ENCODE measurements around the gene ELOVL6.
"Not testable (repeated sequence)": the region's sequence is repeated elsewhere in the genome, so short reads cannot be mapped to it uniquely, and the experiment has no call there.

Gene ELOVL6

GRCh38 chr4:110164251-110164650, 34.2 kb downstream of the ELOVL6 start:
- Histone ChIP-seq H3K9me3 (ENCODE audit: control insufficient read depth, low read length) (no peaks in the 10 kb centered on the region), H3K27me3 (ENCODE audit: control insufficient read depth, insufficient read depth, low read length, poor library complexity, severe bottlenecking) (no peaks in the 10 kb centered on the region), H3K36me3 (ENCODE audit: control insufficient read depth, insufficient read depth, low read length) (no peaks in the 10 kb centered on the region), H3K27ac (ENCODE audit: insufficient read depth, low read depth, low read length, poor library complexity, severe bottlenecking) (no peak overlapping the region), H3K4me1 (ENCODE audit: control insufficient read depth, insufficient read depth, low read length) (no peaks in the 10 kb centered on the region), H3K4me3 (ENCODE audit: insufficient read depth, low read depth, low read length) (no peak overlapping the region)
- WGBS, 2 experiments = 90 to 93% methylated on average over 5 of the region's 5 CpGs

GRCh38 chr4:110163327-110164069, 34.9 kb downstream of the ELOVL6 start:
- Histone ChIP-seq H3K27ac (ENCODE audit: insufficient read depth, low read depth, low read length, poor library complexity, severe bottlenecking) (no peak overlapping the region), H3K9me3 (ENCODE audit: control insufficient read depth, low read length) (no peaks in the 10 kb centered on the region), H3K4me3 (ENCODE audit: insufficient read depth, low read depth, low read length) (no peak overlapping the region), H3K36me3 (ENCODE audit: control insufficient read depth, insufficient read depth, low read length) (no peaks in the 10 kb centered on the region), H3K4me1 (ENCODE audit: control insufficient read depth, insufficient read depth, low read length) (no peaks in the 10 kb centered on the region), H3K27me3 (ENCODE audit: control insufficient read depth, insufficient read depth, low read length, poor library complexity, severe bottlenecking) (no peaks in the 10 kb centered on the region)
- WGBS, 2 experiments = 94 to 98% methylated on average over 3 to 4 of the region's 4 CpGs

- Histone ChIP-seq H3K36me3 (ENCODE audit: control insufficient read depth, insufficient read depth, low read length) (no peaks in the 10 kb centered on the region), H3K4me3 (ENCODE audit: insufficient read depth, low read depth, low read length) (no peak overlapping the region), H3K27me3 (ENCODE audit: control insufficient read depth, insufficient read depth, low read length, poor library complexity, severe bottlenecking) (no peaks in the 10 kb centered on the region), H3K27ac (ENCODE audit: insufficient read depth, low read depth, low read length, poor library complexity, severe bottlenecking) (no peak overlapping the region), H3K4me1 (ENCODE audit: control insufficient read depth, insufficient read depth, low read length) (peaks cover 4% of the 10 kb centered on the region), H3K9me3 (ENCODE audit: control insufficient read depth, low read length) (no peaks in the 10 kb centered on the region)
Observed at GRCh38 chr4:110160618-110161017, 37.8 kb downstream of the ELOVL6 start.

- H3K27me3 ChIP-seq (ENCODE audit: control insufficient read depth, insufficient read depth, low read length, poor library complexity, severe bottlenecking) = no peaks in the 10 kb centered on the region
- H3K9me3 ChIP-seq (ENCODE audit: control insufficient read depth, low read length) = no peaks in the 10 kb centered on the region
- WGBS, 2 experiments = 94 to 100% methylated on average over 3 to 4 of the region's 4 CpGs
- H3K27ac ChIP-seq (ENCODE audit: insufficient read depth, low read depth, low read length, poor library complexity, severe bottlenecking) = no peak overlapping the region
- H3K4me1 ChIP-seq (ENCODE audit: control insufficient read depth, insufficient read depth, low read length) = peaks cover 4% of the 10 kb centered on the region
- no peaks in the 10 kb centered on the region for H3K36me3 ChIP-seq (ENCODE audit: control insufficient read depth, insufficient read depth, low read length)
- no peak overlapping the region for H3K4me3 ChIP-seq (ENCODE audit: insufficient read depth, low read depth, low read length)
Observed at GRCh38 chr4:110159541-110159940, 38.9 kb downstream of the ELOVL6 start.

DNA sequence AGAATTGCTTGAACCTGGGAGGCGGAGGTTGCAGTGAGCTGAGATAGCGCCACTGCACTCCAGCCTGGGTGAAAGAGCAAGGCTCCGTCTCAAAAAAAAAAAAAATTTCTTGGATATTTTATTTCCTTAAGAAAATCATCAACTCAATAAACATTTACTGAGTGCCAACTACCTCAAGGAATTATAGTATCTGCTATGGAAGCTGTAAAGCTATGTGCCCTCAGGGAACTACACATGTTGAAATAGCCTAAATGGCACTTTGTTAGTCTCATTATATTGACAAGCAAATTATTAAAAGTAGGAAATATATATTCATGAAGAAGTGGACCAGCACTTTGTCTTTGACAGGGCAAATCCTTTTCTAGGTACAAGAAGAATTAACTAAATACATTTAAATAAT, 40.8 kb downstream of the ELOVL6 start:
- H3K4me1 ChIP-seq (ENCODE audit: control insufficient read depth, insufficient read depth, low read length) = peaks cover 4% of the 10 kb centered on the region
- no peak overlapping the region for H3K4me3 ChIP-seq (ENCODE audit: insufficient read depth, low read depth, low read length)
- no peaks in the 10 kb centered on the region for H3K27me3 ChIP-seq (ENCODE audit: control insufficient read depth, insufficient read depth, low read length, poor library complexity, severe bottlenecking)
- no peaks in the 10 kb centered on the region for H3K36me3 ChIP-seq (ENCODE audit: control insufficient read depth, insufficient read depth, low read length)
- 90 to 98% methylated on average over 3 of the region's 3 CpGs for WGBS, 2 experiments
- no peaks in the 10 kb centered on the region for H3K9me3 ChIP-seq (ENCODE audit: control insufficient read depth, low read length)
- no peak overlapping the region for H3K27ac ChIP-seq (ENCODE audit: insufficient read depth, low read depth, low read length, poor library complexity, severe bottlenecking)

DNA sequence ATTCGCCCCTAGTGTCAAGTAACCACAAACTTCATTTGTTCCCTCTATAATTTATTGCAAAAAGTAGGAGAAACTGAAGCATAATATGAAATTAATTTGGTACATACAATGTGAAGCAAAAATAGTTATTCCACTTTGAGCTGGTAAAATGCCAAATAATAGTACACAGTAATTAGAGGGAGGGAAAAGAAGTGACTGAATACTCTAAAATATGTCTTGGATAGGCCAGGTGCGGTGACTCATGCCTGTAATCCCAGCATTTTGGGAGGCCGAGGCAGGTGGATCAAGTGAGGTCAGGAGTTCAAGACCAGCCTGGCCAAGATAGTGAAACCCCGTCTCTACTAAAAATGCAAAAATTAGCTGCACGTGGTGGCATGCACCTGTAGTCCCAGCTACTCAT, 41.2 kb downstream of the ELOVL6 start:
- not testable (repeated sequence) for H3K27me3 ChIP-seq (ENCODE audit: control insufficient read depth, insufficient read depth, low read length, poor library complexity, severe bottlenecking); H3K4me3 ChIP-seq (ENCODE audit: insufficient read depth, low read depth, low read length); H3K9me3 ChIP-seq (ENCODE audit: control insufficient read depth, low read length); H3K27ac ChIP-seq (ENCODE audit: insufficient read depth, low read depth, low read length, poor library complexity, severe bottlenecking); H3K4me1 ChIP-seq (ENCODE audit: control insufficient read depth, insufficient read depth, low read length); H3K36me3 ChIP-seq (ENCODE audit: control insufficient read depth, insufficient read depth, low read length)
- WGBS, 2 experiments = 94% methylated on average over 4 of the region's 5 CpGs

DNA sequence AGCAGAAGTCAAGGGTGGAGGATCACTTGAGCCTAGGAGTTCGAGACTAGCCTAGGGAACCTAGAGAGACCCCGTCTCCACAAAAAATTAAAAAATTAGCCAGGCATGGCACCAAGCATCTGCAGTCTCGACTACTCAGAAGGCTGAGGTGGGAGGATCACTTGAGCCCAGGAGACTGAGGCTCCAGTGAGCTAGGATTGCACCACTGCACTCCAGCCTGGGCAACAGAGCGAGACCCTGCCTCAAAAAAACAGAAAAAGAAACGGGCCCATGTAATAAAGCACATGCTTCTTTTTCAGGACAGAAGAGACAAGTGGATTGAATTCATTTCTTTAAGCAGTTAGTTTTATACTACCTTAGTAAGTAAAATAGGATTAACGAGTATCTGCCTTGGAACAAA, 42.0 kb downstream of the ELOVL6 start:
- Histone ChIP-seq H3K27ac (ENCODE audit: insufficient read depth, low read depth, low read length, poor library complexity, severe bottlenecking) (no peak overlapping the region), H3K36me3 (ENCODE audit: control insufficient read depth, insufficient read depth, low read length) (no peaks in the 10 kb centered on the region)

GRCh38 chr4:110155654-110156053, 42.8 kb downstream of the ELOVL6 start:
- Histone ChIP-seq H3K4me3 (ENCODE audit: insufficient read depth, low read depth, low read length) (no peak overlapping the region), H3K27me3 (ENCODE audit: control insufficient read depth, insufficient read depth, low read length, poor library complexity, severe bottlenecking) (no peaks in the 10 kb centered on the region), H3K4me1 (ENCODE audit: control insufficient read depth, insufficient read depth, low read length) (peaks cover 4% of the 10 kb centered on the region), H3K27ac (ENCODE audit: insufficient read depth, low read depth, low read length, poor library complexity, severe bottlenecking) (no peak overlapping the region), H3K36me3 (ENCODE audit: control insufficient read depth, insufficient read depth, low read length) (no peaks in the 10 kb centered on the region), H3K9me3 (ENCODE audit: control insufficient read depth, low read length) (no peaks in the 10 kb centered on the region)
- 74 to 78% methylated on average over 4 of the region's 4 CpGs for WGBS, 2 experiments

More for the DNA sequence above, 42.0 kb downstream of the ELOVL6 start:
- H3K9me3 ChIP-seq (ENCODE audit: control insufficient read depth, low read length) = no peaks in the 10 kb centered on the region
- no peaks in the 10 kb centered on the region for H3K27me3 ChIP-seq (ENCODE audit: control insufficient read depth, insufficient read depth, low read length, poor library complexity, severe bottlenecking)
- no peak overlapping the region for H3K4me3 ChIP-seq (ENCODE audit: insufficient read depth, low read depth, low read length)
- peaks cover 4% of the 10 kb centered on the region for H3K4me1 ChIP-seq (ENCODE audit: control insufficient read depth, insufficient read depth, low read length)
- WGBS, 2 experiments = 86 to 96% methylated on average over 5 to 6 of the region's 6 CpGs

GRCh38 chr4:110154582-110154981, 43.8 kb downstream of the ELOVL6 start:
- Histone ChIP-seq H3K36me3 (ENCODE audit: control insufficient read depth, insufficient read depth, low read length) (no peaks in the 10 kb centered on the region), H3K4me3 (ENCODE audit: insufficient read depth, low read depth, low read length) (no peak overlapping the region), H3K4me1 (ENCODE audit: control insufficient read depth, insufficient read depth, low read length) (peaks cover 4% of the 10 kb centered on the region), H3K27me3 (ENCODE audit: control insufficient read depth, insufficient read depth, low read length, poor library complexity, severe bottlenecking) (no peaks in the 10 kb centered on the region), H3K27ac (ENCODE audit: insufficient read depth, low read depth, low read length, poor library complexity, severe bottlenecking) (no peak overlapping the region), H3K9me3 (ENCODE audit: control insufficient read depth, low read length) (no peaks in the 10 kb centered on the region)
- WGBS, 2 experiments = 88% methylated on average over 1 of the region's 1 CpG; no CpG with 5 or more reads in 1 of the 2 experiments

DNA sequence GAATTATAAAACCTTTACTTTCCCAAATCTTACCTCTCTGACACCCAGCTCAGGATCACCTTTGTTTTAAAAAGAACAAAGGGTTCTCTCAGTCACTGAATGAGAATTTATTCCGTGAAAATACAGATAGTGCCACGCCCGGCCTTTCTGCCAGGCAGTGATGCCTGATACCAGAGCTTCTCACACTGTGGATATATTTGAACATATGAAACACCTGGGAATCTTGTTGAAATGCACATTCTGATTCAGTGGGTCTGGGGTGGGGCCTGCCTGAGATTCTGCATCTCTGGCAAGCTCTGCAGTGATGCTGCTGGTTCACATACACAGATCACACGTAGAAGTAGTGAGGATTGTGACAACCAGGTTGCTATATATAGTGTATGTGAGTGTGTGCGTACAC, 46.0 kb downstream of the ELOVL6 start:
- no peak overlapping the region for H3K4me3 ChIP-seq (ENCODE audit: insufficient read depth, low read depth, low read length)
- H3K4me1 ChIP-seq (ENCODE audit: control insufficient read depth, insufficient read depth, low read length) = peaks cover 4% of the 10 kb centered on the region
- H3K36me3 ChIP-seq (ENCODE audit: control insufficient read depth, insufficient read depth, low read length) = no peaks in the 10 kb centered on the region
- 94 to 98% methylated on average over 5 of the region's 5 CpGs for WGBS, 2 experiments
- H3K9me3 ChIP-seq (ENCODE audit: control insufficient read depth, low read length) = no peaks in the 10 kb centered on the region
- H3K27me3 ChIP-seq (ENCODE audit: control insufficient read depth, insufficient read depth, low read length, poor library complexity, severe bottlenecking) = no peaks in the 10 kb centered on the region
- H3K27ac ChIP-seq (ENCODE audit: insufficient read depth, low read depth, low read length, poor library complexity, severe bottlenecking) = no peak overlapping the region

- no peaks in the 10 kb centered on the region for H3K36me3 ChIP-seq (ENCODE audit: control insufficient read depth, insufficient read depth, low read length)
- H3K4me3 ChIP-seq (ENCODE audit: insufficient read depth, low read depth, low read length) = no peak overlapping the region
- peaks cover 2% of the 10 kb centered on the region for H3K9me3 ChIP-seq (ENCODE audit: control insufficient read depth, low read length)
- 90 to 95% methylated on average over 5 to 6 of the region's 7 CpGs for WGBS, 2 experiments
- no peaks in the 10 kb centered on the region for H3K27me3 ChIP-seq (ENCODE audit: control insufficient read depth, insufficient read depth, low read length, poor library complexity, severe bottlenecking)
- H3K27ac ChIP-seq (ENCODE audit: insufficient read depth, low read depth, low read length, poor library complexity, severe bottlenecking) = no peak overlapping the region
- no peaks in the 10 kb centered on the region for H3K4me1 ChIP-seq (ENCODE audit: control insufficient read depth, insufficient read depth, low read length)
Observed at GRCh38 chr4:110149089-110149488, 49.3 kb downstream of the ELOVL6 start.

Measured in ectodermal cell (in vitro differentiated cells).